Activated T-cell treated with anti-CD3 and anti-CD28 coated beads, Interleukin-2, amount 50 U/mL, for 48 hours (primary cell): ENCODE results near the gene NRDE2.
"Not testable (repeated sequence)": the region's sequence is repeated elsewhere in the genome, so short reads cannot be mapped to it uniquely, and the experiment has no call there.

Experiments used
- DNase-seq, 2 experiments: peaks; one replicate each; pipeline ENCODE4 v3.0.0-alpha.2; 2020

NRDE2 gene

GRCh38 chr14:90344331-90345238 is 12.8 kb upstream of the NRDE2 start:
- DNase-seq = no peak

DNA sequence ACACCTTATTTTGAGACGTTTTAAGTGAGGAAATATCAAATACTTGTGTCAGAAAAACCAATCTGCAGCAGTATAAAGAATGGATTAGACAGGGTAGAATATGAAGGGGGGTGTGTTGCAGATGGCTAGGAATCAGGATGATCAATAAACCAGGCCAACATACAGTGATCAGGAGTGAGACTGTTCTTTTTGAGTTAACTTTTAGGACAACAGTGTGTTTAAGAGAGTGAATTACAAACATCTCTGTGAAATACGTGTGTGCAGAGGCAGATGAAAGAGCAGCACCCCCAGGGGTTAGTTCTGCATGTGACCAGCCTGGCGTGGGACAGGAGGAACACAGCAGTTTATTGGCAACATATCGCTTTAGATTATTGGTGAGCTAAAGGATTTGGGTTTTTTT is 10.6 kb upstream of the NRDE2 start:
- no peak for DNase-seq

DNA sequence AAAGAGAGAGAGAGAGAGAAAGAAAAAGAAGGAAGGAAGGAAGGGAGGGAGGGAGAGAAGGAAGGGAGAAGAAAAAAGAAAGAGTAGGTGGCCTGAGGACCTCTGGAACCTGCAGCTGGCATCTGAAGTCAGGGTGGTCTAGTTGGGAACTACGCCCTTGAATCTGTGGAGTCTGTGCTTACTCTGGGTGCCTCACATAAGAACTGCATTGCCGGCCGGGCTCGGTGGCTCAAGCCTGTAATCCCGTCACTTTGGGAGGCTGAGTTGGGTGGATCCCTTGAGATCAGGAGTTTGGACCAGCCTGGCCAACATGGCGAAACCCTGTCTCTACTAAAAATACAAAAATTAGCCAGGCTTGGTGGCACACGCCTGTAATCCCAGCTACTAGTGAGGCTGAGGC is 10.0 kb upstream of the NRDE2 start:
- DNase-seq = no peak

GRCh38 chr14:90341232-90341631 is 9.5 kb upstream of the NRDE2 start:
- DNase-seq = not testable (repeated sequence)

- DNase-seq = no peak
Observed at GRCh38 chr14:90336985-90337384, 5.2 kb upstream of the NRDE2 start.

- no peak for DNase-seq
Observed at GRCh38 chr14:90336401-90336800, 4.7 kb upstream of the NRDE2 start.

DNA sequence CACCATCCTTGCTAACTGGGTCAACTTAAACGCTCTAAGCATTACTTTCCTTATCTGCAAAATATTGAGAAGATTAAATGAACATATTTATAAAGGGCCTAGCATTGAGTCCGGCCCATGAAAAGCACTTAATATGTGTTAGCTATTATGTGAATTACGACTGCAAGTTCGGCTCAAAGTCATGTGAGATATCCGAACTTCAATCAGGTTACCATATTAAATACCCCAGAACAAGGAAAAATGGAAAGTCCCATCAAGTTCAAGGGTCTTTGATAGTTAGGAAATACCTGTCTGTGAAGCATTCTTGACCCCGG is 487 bp upstream of the NRDE2 start:
- DNase-seq = no peak

GRCh38 chr14:90330203-90331196 is 1.2 kb downstream of the NRDE2 start:
- no peak for DNase-seq

- DNase-seq = no peak
Observed at GRCh38 chr14:90321891-90322290, 9.8 kb downstream of the NRDE2 start.

- no peak for DNase-seq
Observed at GRCh38 chr14:90319634-90320541, 11.9 kb downstream of the NRDE2 start.

DNA sequence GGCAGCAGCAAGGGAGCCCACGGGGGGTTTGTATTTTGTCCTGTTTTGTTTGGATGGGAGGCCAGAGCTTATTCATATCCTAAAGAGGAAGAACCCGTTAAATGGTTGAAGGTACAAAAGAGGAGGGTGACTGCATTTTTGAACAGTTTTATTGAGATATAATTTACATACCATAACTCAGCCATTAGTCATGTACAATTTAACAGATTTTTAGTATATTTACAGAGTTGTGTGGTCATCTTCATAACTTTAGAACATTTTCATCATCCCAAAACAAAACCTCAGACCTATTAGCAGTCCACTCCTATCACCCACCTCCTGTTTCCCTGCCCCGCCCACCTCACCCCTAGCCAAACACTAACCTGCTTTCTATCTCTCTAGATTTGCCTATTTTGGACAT is 12.6 kb downstream of the NRDE2 start:
- no peak for DNase-seq

- DNase-seq = no peak
Observed at GRCh38 chr14:90318016-90318415, 13.7 kb downstream of the NRDE2 start.

DNA sequence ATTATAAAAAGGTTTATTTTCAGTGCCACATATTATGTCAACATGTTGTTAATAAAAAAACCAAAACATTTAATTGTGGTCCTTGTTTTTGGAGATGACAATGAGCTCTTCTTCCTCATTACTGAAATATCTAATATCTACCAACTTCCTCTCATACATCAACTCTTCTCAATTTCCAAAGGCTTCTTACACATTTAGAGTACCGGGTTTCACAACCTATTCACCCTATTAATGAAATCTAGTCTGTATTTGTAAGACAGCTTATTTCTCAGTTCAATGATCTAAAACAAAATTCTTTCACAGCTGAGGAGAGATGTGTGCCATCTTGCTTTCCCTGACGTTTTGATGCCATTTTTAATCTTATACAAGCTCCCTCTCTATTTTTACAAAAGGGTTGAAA is 14.5 kb downstream of the NRDE2 start:
- DNase-seq = no peak

DNA sequence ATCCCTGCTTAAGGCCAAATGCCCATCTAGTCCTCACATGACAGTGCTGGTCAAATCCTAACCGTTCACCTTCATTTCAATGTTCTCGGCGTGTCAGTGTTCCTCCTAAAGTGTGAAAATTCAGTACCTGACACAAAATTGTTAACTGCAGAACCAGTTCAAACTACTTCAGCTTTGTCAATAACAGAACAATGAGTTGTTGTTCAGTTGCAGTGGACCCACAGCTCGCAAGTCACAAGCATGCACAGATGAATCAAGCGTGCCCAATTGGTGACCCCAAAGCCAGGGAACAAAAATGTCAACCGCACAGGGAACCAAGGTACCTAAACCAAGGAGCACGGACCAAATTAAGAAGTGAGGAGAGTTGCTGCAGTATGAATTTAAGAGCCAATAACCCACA is 23.2 kb downstream of the NRDE2 start:
- DNase-seq = no peak

DNA sequence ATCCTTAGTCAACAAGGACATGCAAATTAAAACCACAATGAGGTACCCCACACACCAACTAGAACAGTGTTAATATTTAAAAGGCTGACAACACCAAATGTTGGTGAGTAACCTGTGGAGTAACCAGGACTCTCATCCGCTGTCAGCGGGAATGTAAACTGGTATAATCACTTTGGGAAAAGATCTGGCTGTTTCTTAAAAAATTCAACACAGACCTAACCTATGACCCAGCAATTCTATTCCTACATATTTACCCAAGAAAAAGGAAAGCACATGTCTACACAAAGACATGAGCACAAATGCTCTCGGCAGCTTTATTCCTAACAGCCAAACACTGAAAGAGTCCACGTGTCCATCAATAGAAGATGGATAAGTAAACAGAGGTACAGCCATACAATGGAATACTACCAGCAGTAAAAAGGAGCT is 26.6 kb downstream of the NRDE2 start:
- no peak for DNase-seq

DNA sequence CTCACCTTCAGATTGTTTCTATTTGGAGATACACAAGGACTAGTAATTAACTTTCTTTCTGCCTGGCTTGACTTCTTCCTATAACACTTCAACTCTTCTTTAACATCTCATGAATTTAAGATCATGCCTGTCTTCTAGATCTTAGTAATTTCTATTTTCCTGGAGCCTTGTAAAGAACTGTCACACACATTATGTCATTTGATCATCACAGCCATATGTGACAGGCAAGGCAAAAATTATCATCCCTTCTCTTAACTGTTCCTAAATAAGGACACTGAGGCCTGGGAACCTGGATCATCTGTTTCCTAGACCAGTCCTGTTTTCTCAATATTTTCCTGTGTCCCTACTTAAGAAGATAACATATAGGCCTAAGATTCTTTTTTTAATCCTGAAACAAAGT is 27.2 kb downstream of the NRDE2 start:
- no peak for DNase-seq

- no peak for DNase-seq
Observed at GRCh38 chr14:90303473-90303872, 28.3 kb downstream of the NRDE2 start.

DNA sequence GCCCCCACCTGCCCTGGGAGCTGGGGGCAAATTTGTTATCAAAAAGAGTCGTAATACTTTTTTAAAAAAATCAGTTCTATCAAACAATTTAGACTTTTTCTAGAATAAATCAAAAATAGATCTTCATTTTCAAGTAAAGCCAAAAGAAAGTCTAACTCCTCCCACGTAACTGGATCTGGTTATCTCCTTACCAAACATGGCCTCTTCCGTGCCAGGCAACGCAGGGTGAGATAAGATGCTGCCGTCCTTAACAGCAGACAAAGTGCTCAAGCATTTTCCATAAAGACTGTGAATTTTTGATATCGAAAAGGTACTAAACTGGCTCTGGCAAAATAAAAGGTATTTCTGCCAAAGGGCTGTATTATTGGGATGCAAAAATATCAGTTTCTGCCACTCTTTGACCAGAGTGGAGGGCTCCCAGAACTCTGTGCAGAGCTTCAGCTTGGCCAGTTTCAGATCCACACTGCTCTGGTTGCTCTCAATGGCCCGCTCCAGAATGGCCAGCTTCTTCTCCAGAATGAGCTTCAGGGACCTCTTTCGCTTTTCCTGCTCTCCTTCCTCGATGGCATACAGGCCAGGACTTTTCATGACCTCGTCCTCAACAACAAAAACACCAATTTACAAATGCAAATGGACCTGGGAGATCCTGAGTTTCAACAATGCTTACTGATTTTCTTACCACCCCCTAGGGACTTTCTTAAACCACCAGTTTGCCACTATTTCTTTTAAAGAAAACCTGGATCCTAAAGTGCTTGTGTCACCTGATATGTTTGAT is 29.0 kb downstream of the NRDE2 start:
- no peak for DNase-seq

DNA sequence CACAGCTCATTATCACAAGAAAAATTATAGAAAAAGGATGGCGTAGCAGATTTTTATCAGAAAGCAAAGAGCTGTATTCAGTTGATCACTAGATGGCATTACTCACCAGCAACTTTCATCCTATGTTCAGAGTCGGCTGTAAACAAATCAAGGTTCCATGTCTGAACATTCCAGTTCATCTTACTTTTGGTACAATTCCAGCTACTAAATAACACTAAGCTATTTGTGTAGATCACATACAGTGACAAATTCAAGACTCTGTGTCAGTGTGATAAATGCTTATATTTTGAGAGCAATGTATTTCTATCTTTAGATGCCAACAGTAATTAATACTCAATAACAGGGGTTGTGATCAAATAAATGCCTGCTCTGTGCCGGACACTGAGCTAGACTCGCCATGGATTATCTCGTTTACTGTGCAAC is 30.1 kb downstream of the NRDE2 start:
- no peak for DNase-seq

- DNase-seq = no peak
Observed at GRCh38 chr14:90301122-90301521, 30.6 kb downstream of the NRDE2 start.

GRCh38 chr14:90300611-90301047 is 31.1 kb downstream of the NRDE2 start:
- DNase-seq = no peak

GRCh38 chr14:90299408-90299807 is 32.3 kb downstream of the NRDE2 start:
- no peak for DNase-seq
